ENCODE measurements around the gene TRMT10B.
"Not testable (repeated sequence)": the region's sequence is repeated elsewhere in the genome, so short reads cannot be mapped to it uniquely, and the experiment has no call there.

TRMT10B gene

DNA sequence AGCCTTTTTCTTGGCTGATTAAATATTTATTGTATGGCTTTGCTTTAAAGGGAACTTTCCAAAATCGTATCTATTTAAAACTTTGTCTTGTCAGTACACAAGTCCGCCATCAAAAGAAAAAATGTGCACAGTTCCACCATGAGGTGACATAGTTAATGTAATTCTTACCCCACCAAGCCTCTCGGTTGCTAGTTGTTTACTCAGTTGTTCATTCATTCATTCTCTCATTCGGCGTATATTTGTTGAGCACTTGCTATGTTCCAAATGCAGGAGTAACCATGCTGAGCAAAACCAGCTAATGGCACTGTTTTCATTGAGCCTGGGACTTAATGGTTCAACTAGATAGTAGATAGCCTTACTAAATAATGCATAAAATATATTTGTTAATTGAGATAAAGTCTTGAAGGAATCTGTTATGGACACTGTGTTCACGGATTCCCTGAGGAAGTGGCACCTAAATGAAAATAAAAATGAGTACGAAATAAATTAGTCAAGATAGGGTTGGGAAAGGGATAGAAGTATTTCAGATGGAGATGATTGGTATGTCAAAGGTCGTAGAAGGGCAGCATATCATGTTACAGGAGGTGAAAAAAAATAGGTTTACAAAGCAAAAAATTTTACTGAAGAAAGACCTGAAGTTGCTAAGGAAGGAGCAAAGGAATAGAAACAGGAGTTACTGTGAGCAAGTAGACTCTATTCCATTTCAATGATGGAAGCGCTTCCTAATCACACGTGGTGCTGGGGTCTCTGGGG is 48.5 kb downstream of the TRMT10B start:
- H4K8ac ChIP-seq (ENCODE audit: low read depth, low read length) = no peak overlapping the region
- no peak overlapping the region for H2AK5ac ChIP-seq (ENCODE audit: low read length)
- no peak overlapping the region for H2BK15ac ChIP-seq (replicated peaks; ENCODE audit: low read depth)
- DNase-seq = no peak
- H2BK5ac ChIP-seq (ENCODE audit: low read length) = no peak overlapping the region
- H3K79me2 ChIP-seq (ENCODE audit: control insufficient read depth, insufficient read depth, low read length) = peaks cover 8% of the 10 kb centered on the region
- H3K56ac ChIP-seq (ENCODE audit: low read length) = peak overlapping the region; percentile 94
- H4K5ac ChIP-seq (ENCODE audit: low read length) = no peak overlapping the region
- no peak overlapping the region for H2BK120ac ChIP-seq (ENCODE audit: low read depth, low read length)
- peak overlapping the region; percentile 74 for H3K9ac ChIP-seq (ENCODE audit: low read length)
- H3K18ac ChIP-seq (ENCODE audit: low read length) = no peak overlapping the region
- H3K27me3 ChIP-seq (ENCODE audit: insufficient read depth, low read length, poor library complexity) = no peaks in the 10 kb centered on the region
- H3K79me1 ChIP-seq (ENCODE audit: low read length) = peaks cover 4% of the 10 kb centered on the region
- H3K4ac ChIP-seq (ENCODE audit: low read depth, low read length) = no peak overlapping the region
- H3K36me3 ChIP-seq (ENCODE audit: control insufficient read depth, insufficient read depth, low read length) = no peaks in the 10 kb centered on the region
- no CpG with 5 or more reads among the region's 10 CpGs for WGBS (ENCODE audit: extremely low coverage, insufficient coverage, low lambda C conversion rate)
- no peak overlapping the region for H3K27ac ChIP-seq (ENCODE audit: low read depth, low read length)
- H3K4me3 ChIP-seq (ENCODE audit: low read length) = peak overlapping the region; percentile 59
- H3K23ac ChIP-seq (ENCODE audit: low read length) = no peak overlapping the region
- peak overlapping the region; percentile 88 for H3K4me2 ChIP-seq (ENCODE audit: low read length)
- H3K4me1 ChIP-seq (ENCODE audit: control insufficient read depth, low read depth, low read length) = peaks cover 5% of the 10 kb centered on the region

DNA sequence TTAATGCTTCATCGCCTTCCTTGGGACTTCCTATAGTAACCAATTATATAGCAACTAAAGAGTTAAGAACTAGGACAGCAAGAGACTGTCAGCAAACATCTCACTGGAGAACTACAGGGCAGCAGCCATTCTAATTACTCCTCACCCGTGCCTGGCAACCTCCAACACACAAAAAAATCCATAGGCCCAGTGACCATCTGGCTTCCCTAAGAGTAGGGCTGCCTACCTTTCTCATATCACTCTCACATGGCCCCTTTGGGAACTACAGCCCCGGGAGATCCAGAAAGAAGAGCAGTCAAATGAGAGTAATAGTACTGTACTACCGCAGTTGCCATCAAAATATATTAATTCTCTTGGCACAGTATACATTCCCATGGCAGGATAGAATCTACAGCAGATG is 52.7 kb downstream of the TRMT10B start:
- no peak overlapping the region for H2AK5ac ChIP-seq (ENCODE audit: low read length)

DNA sequence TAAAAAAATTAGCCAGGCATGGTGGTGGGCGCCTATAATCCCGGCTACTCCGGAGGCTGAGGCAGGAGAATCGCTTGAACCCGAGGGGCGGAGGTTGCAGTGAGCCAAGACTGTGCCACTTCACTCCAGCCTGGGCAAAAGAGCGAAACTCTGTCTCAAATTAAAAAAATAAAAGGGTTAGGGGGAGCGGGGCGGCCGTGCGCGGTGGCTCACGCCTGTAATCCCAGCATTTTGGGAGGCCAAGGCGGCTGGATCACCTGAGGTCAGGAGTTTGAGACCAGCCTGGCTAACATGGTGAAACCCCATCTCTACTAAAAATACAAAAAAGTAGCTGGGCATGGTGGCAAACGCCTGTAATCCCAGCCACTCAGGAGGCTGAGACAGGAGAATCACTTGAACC is 56.1 kb downstream of the TRMT10B start:
- not testable (repeated sequence) for H3K4me1 ChIP-seq (ENCODE audit: control insufficient read depth, low read depth, low read length); H3K9ac ChIP-seq (ENCODE audit: low read length); H2BK15ac ChIP-seq (replicated peaks; ENCODE audit: low read depth); H3K18ac ChIP-seq (ENCODE audit: low read length); H3K4me3 ChIP-seq (ENCODE audit: low read length); H3K4me2 ChIP-seq (ENCODE audit: low read length); H4K8ac ChIP-seq (ENCODE audit: low read depth, low read length); H2BK120ac ChIP-seq (ENCODE audit: low read depth, low read length); DNase-seq; H3K36me3 ChIP-seq (ENCODE audit: control insufficient read depth, insufficient read depth, low read length); H2AK5ac ChIP-seq (ENCODE audit: low read length); H4K5ac ChIP-seq (ENCODE audit: low read length); H3K79me2 ChIP-seq (ENCODE audit: control insufficient read depth, insufficient read depth, low read length); H3K4ac ChIP-seq (ENCODE audit: low read depth, low read length); H3K79me1 ChIP-seq (ENCODE audit: low read length); H3K23ac ChIP-seq (ENCODE audit: low read length); H3K56ac ChIP-seq (ENCODE audit: low read length); H3K27me3 ChIP-seq (ENCODE audit: insufficient read depth, low read length, poor library complexity); H2BK5ac ChIP-seq (ENCODE audit: low read length); H3K27ac ChIP-seq (ENCODE audit: low read depth, low read length)
- no CpG with 5 or more reads among the region's 15 CpGs for WGBS (ENCODE audit: extremely low coverage, insufficient coverage, low lambda C conversion rate)

More for the DNA sequence above, 52.7 kb downstream of the TRMT10B start:
- Histone ChIP-seq H3K4me2 (ENCODE audit: low read length) (no peak overlapping the region), H3K4me3 (ENCODE audit: low read length) (no peak overlapping the region), H3K18ac (ENCODE audit: low read length) (no peak overlapping the region), H3K4me1 (ENCODE audit: control insufficient read depth, low read depth, low read length) (peaks cover 5% of the 10 kb centered on the region), H2BK5ac (ENCODE audit: low read length) (no peak overlapping the region), H3K9ac (ENCODE audit: low read length) (no peak overlapping the region), H3K23ac (ENCODE audit: low read length) (no peak overlapping the region), H3K79me1 (ENCODE audit: low read length) (peaks cover 4% of the 10 kb centered on the region), H2BK120ac (ENCODE audit: low read depth, low read length) (no peak overlapping the region), H3K56ac (ENCODE audit: low read length) (no peak overlapping the region), H3K27ac (ENCODE audit: low read depth, low read length) (no peak overlapping the region), H3K4ac (ENCODE audit: low read depth, low read length) (no peak overlapping the region), H4K8ac (ENCODE audit: low read depth, low read length) (no peak overlapping the region), H3K79me2 (ENCODE audit: control insufficient read depth, insufficient read depth, low read length) (peaks cover 8% of the 10 kb centered on the region), H3K27me3 (ENCODE audit: insufficient read depth, low read length, poor library complexity) (no peaks in the 10 kb centered on the region), H4K5ac (ENCODE audit: low read length) (no peak overlapping the region), H3K36me3 (ENCODE audit: control insufficient read depth, insufficient read depth, low read length) (no peaks in the 10 kb centered on the region), H2BK15ac (replicated peaks; ENCODE audit: low read depth) (no peak overlapping the region)
- WGBS (ENCODE audit: extremely low coverage, insufficient coverage, low lambda C conversion rate) = no CpG with 5 or more reads among the region's 4 CpGs
- peak; percentile 8 for DNase-seq

DNA sequence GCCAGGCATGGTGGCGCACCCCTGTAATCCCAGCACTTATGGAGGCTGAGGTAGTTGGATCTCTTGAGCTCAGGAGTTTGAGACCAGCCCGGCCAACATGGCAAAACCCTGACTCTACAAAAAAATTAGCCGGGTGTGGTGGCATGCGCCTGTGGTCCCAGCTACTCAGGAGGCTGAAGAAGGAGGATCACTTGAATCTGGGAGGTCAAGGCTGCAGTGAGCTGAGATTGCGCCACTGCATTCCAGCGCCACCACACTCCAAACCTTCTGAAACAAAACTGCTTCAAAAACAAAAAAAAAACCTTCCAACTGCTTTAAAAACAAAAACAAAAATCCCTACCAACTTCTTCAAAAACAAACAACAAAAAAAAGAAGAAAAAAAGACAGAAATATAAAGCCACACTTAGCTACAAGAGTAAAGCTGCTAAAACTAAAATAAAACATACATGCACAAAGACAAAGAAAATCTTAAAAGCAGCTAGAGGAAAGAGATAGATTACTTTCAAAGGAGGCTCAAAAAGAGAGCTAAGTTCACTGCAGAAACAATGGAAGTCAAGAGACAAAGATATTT is 58.4 kb downstream of the TRMT10B start:
- H3K27ac ChIP-seq (ENCODE audit: low read depth, low read length) = no peak overlapping the region
- no peak overlapping the region for H4K8ac ChIP-seq (ENCODE audit: low read depth, low read length)
- no peaks in the 10 kb centered on the region for H3K79me2 ChIP-seq (ENCODE audit: control insufficient read depth, insufficient read depth, low read length)
- no peak overlapping the region for H4K5ac ChIP-seq (ENCODE audit: low read length)
- H2BK5ac ChIP-seq (ENCODE audit: low read length) = no peak overlapping the region
- H2AK5ac ChIP-seq (ENCODE audit: low read length) = no peak overlapping the region
- no peak overlapping the region for H3K4me2 ChIP-seq (ENCODE audit: low read length)
- H2BK15ac ChIP-seq (replicated peaks; ENCODE audit: low read depth) = no peak overlapping the region
- DNase-seq = no peak
- no peaks in the 10 kb centered on the region for H3K36me3 ChIP-seq (ENCODE audit: control insufficient read depth, insufficient read depth, low read length)
- no peak overlapping the region for H3K4ac ChIP-seq (ENCODE audit: low read depth, low read length)
- WGBS (ENCODE audit: extremely low coverage, insufficient coverage, low lambda C conversion rate) = no CpG with 5 or more reads among the region's 6 CpGs
- H3K4me3 ChIP-seq (ENCODE audit: low read length) = no peak overlapping the region
- no peak overlapping the region for H3K9ac ChIP-seq (ENCODE audit: low read length)
- no peaks in the 10 kb centered on the region for H3K79me1 ChIP-seq (ENCODE audit: low read length)
- no peaks in the 10 kb centered on the region for H3K4me1 ChIP-seq (ENCODE audit: control insufficient read depth, low read depth, low read length)
- H3K23ac ChIP-seq (ENCODE audit: low read length) = no peak overlapping the region
- no peak overlapping the region for H2BK120ac ChIP-seq (ENCODE audit: low read depth, low read length)
- H3K18ac ChIP-seq (ENCODE audit: low read length) = no peak overlapping the region
- no peaks in the 10 kb centered on the region for H3K27me3 ChIP-seq (ENCODE audit: insufficient read depth, low read length, poor library complexity)
- no peak overlapping the region for H3K56ac ChIP-seq (ENCODE audit: low read length)

DNA sequence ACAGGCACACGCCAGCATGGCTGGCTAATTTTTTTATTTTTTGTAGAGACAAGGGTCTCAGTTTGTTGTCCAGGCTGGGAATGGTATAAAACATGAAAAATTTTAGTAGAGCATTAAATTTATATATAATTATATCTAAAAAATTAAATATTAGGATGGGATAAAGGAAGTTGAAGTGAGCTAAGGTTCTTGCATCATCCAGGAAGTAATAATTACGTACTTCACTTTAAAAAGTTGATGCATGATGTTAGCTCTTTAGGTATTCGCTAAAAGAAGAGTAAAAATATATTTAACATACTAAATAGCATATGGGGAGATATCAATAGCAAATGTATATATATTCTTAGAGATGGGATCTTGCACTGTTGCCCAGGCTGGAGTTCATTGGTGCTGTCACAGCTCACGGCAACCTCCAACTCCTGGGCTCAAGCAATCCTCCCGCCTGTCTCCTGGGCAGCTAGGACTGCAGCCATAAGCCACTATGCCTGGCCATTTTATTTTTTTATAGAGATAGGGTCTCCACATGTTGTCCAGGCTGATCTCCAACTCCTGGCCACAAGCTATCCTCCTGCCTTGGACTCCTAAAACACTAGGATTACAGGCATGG is 59.3 kb downstream of the TRMT10B start:
- DNase-seq = no peak
- no peak overlapping the region for H3K27ac ChIP-seq (ENCODE audit: low read depth, low read length)
- H3K79me2 ChIP-seq (ENCODE audit: control insufficient read depth, insufficient read depth, low read length) = no peaks in the 10 kb centered on the region
- H4K8ac ChIP-seq (ENCODE audit: low read depth, low read length) = no peak overlapping the region
- H3K4ac ChIP-seq (ENCODE audit: low read depth, low read length) = no peak overlapping the region
- H3K4me1 ChIP-seq (ENCODE audit: control insufficient read depth, low read depth, low read length) = no peaks in the 10 kb centered on the region
- no peaks in the 10 kb centered on the region for H3K79me1 ChIP-seq (ENCODE audit: low read length)
- H3K4me3 ChIP-seq (ENCODE audit: low read length) = no peak overlapping the region
- H3K9ac ChIP-seq (ENCODE audit: low read length) = no peak overlapping the region
- H3K23ac ChIP-seq (ENCODE audit: low read length) = no peak overlapping the region
- H3K36me3 ChIP-seq (ENCODE audit: control insufficient read depth, insufficient read depth, low read length) = no peaks in the 10 kb centered on the region
- no peak overlapping the region for H3K4me2 ChIP-seq (ENCODE audit: low read length)
- H2BK5ac ChIP-seq (ENCODE audit: low read length) = no peak overlapping the region
- no peak overlapping the region for H2BK15ac ChIP-seq (replicated peaks; ENCODE audit: low read depth)
- no peaks in the 10 kb centered on the region for H3K27me3 ChIP-seq (ENCODE audit: insufficient read depth, low read length, poor library complexity)
- no CpG with 5 or more reads among the region's 5 CpGs for WGBS (ENCODE audit: extremely low coverage, insufficient coverage, low lambda C conversion rate)
- H3K56ac ChIP-seq (ENCODE audit: low read length) = no peak overlapping the region
- no peak overlapping the region for H4K5ac ChIP-seq (ENCODE audit: low read length)
- H3K18ac ChIP-seq (ENCODE audit: low read length) = no peak overlapping the region
- H2BK120ac ChIP-seq (ENCODE audit: low read depth, low read length) = no peak overlapping the region
- H2AK5ac ChIP-seq (ENCODE audit: low read length) = no peak overlapping the region
